ENCODE data around the gene DKK3.

Gene DKK3

GRCh38 chr11:11966354-11966741 lies 42.1 kb downstream of the DKK3 start:
- no peak for DNase-seq

GRCh38 chr11:11965656-11966353 lies 42.6 kb downstream of the DKK3 start:
- no peak for DNase-seq

- DNase-seq, result no peak
These were observed 43.2 kb downstream of the DKK3 start for GRCh38 chr11:11965192-11965591.

GRCh38 chr11:11964774-11965150 lies 43.7 kb downstream of the DKK3 start:
- DNase-seq, result no peak

GRCh38 chr11:11963842-11964773 lies 44.3 kb downstream of the DKK3 start:
- DNase-seq, result no peak

GRCh38 chr11:11963067-11963466 lies 45.4 kb downstream of the DKK3 start:
- no peak for DNase-seq

GRCh38 chr11:11961399-11962028 lies 46.9 kb downstream of the DKK3 start:
- DNase-seq, result no peak

GRCh38 chr11:11960687-11961086 lies 47.7 kb downstream of the DKK3 start:
- DNase-seq, result peak in 1 of 4 experiments; percentile 5

GRCh38 chr11:11959601-11960000 lies 48.8 kb downstream of the DKK3 start:
- DNase-seq, result no peak

GRCh38 chr11:11958403-11959231 lies 49.8 kb downstream of the DKK3 start:
- no peak for DNase-seq

GRCh38 chr11:11956006-11956405 lies 52.4 kb downstream of the DKK3 start:
- no peak for DNase-seq

- no peak for DNase-seq
These were observed 56.4 kb downstream of the DKK3 start for GRCh38 chr11:11952036-11952435.

GRCh38 chr11:11949482-11949881 lies 58.9 kb downstream of the DKK3 start:
- no peak for DNase-seq

- no peak for DNase-seq
These were observed 60.0 kb downstream of the DKK3 start for GRCh38 chr11:11948242-11948947.

- DNase-seq, result no peak
These were observed 60.6 kb downstream of the DKK3 start for GRCh38 chr11:11947825-11948224.

GRCh38 chr11:11946878-11947277 lies 61.5 kb downstream of the DKK3 start:
- no peak for DNase-seq

- no peak for DNase-seq
These were observed 62.2 kb downstream of the DKK3 start for GRCh38 chr11:11946180-11946579.

- DNase-seq, result no peak
These were observed 64.0 kb downstream of the DKK3 start for GRCh38 chr11:11944444-11944843.

GRCh38 chr11:11942668-11943067 lies 65.8 kb downstream of the DKK3 start:
- DNase-seq, result no peak

GRCh38 chr11:11940551-11940950 lies 67.9 kb downstream of the DKK3 start:
- DNase-seq, result no peak

GRCh38 chr11:11937957-11938356 lies 70.5 kb downstream of the DKK3 start:
- DNase-seq, result no peak

GRCh38 chr11:11937433-11937832 lies 71.0 kb downstream of the DKK3 start:
- DNase-seq, result no peak
